ENCODE measurements around the gene WDR38. TPM values are rescaled to one million over a fixed set of nuclear protein-coding genes. Genes with fewer than 3 reads are reported as not detected.
A peak's percentile ranks its signal among the peaks of the same experiment; 100 is the strongest.

The WDR38 gene
- total RNA-seq, 1 experiment from 2014 or later, result not detected

DNA sequence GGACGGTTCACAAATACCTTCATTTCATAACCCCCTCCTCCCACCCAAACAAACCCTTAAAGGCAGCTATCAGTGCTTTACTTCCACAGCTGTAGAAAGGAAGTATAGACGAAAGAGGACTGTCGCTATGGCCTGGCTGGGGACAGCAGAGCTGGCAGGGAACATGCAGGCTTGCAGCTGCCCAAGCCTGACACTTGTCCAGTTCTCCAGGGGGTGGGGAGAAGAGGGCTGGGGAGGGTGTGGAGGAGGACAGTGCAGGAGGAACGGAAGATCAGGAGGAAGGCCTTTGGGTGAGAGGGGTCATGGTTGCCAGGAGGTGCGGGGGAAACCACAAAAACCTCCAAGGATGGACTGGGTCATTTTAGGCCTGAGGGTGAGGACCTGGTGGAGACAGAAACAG, 34.6 kb downstream of the WDR38 start:
- CTCF ChIA-PET, result interaction anchor here (0.6 kb wide), 1 partner anchor 35 kb away, joined by 3 read pairs; no protein-coding TSS in a partner anchor
- H3K4me3 Mint-ChIP-seq (ENCODE audit: unreplicated experiment), result no peak overlapping the region

DNA sequence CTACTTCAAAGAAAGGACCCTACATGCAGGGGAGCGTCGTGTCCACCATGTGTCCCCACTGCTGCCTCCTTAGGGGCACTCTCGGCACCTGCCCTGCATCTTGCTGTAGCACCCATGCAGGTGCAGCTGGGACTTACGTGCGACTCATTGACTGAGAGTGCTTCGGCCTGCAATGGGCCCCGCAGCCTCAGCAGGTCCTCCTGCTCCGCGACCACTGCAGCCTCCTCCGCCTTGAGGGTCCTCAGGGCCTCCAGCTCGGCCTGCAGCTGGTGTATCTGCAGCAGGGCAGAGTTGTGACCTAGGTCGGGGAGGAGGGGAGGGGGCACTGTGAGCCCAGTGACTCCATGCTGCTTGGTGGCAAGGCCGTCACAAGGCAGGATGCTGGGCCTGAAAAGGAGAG, 35.7 kb downstream of the WDR38 start:
- Mint-ChIP-seq H3K9me3 (ENCODE audit: unreplicated experiment) (no peaks in the 10 kb centered on the region), H3K36me3 (ENCODE audit: insufficient read depth, unreplicated experiment) (peaks cover 63% of the 10 kb centered on the region), H3K27ac (ENCODE audit: low read depth, unreplicated experiment) (no peak overlapping the region), H3K27me3 (ENCODE audit: insufficient read depth, unreplicated experiment) (no peaks in the 10 kb centered on the region), H3K4me1 (ENCODE audit: insufficient read depth, unreplicated experiment) (no peaks in the 10 kb centered on the region), H3K4me3 (ENCODE audit: unreplicated experiment) (no peak overlapping the region)
- no peak for DNase-seq (ENCODE audit: unreplicated experiment)
- TF ChIP-seq, protein P1, sequence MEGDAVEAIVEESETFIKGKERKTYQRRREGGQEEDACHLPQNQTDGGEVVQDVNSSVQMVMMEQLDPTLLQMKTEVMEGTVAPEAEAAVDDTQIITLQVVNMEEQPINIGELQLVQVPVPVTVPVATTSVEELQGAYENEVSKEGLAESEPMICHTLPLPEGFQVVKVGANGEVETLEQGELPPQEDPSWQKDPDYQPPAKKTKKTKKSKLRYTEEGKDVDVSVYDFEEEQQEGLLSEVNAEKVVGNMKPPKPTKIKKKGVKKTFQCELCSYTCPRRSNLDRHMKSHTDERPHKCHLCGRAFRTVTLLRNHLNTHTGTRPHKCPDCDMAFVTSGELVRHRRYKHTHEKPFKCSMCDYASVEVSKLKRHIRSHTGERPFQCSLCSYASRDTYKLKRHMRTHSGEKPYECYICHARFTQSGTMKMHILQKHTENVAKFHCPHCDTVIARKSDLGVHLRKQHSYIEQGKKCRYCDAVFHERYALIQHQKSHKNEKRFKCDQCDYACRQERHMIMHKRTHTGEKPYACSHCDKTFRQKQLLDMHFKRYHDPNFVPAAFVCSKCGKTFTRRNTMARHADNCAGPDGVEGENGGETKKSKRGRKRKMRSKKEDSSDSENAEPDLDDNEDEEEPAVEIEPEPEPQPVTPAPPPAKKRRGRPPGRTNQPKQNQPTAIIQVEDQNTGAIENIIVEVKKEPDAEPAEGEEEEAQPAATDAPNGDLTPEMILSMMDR (IDR thresholded peaks at IDR 0.05; ENCODE audit: unreplicated experiment), result no peak
- CTCF ChIA-PET, result interaction anchor here (0.7 to 2.8 kb wide), 2 partner anchors 22 to 117 kb away, joined by 4 to 12 read pairs; no protein-coding TSS in a partner anchor
- BruUV-seq (replicated peaks), result no TSS peak
- intact Hi-C loops (cut with micrococcal nuclease), result no loop called here
- POLR2A ChIA-PET, result interaction anchor here (0.6 to 0.7 kb wide), 2 partner anchors 8 to 9 kb away, joined by 3 to 5 read pairs; no protein-coding TSS in a partner anchor

More for the DNA sequence above, 34.6 kb downstream of the WDR38 start:
- Mint-ChIP-seq H3K4me1 (ENCODE audit: insufficient read depth, unreplicated experiment) (no peaks in the 10 kb centered on the region), H3K27ac (ENCODE audit: low read depth, unreplicated experiment) (no peak overlapping the region), H3K9me3 (ENCODE audit: unreplicated experiment) (no peaks in the 10 kb centered on the region), H3K27me3 (ENCODE audit: insufficient read depth, unreplicated experiment) (no peaks in the 10 kb centered on the region), H3K36me3 (ENCODE audit: insufficient read depth, unreplicated experiment) (peaks cover 59% of the 10 kb centered on the region)
- BruUV-seq (replicated peaks), result no TSS peak
- no peak for DNase-seq (ENCODE audit: unreplicated experiment)
- POLR2A ChIA-PET, result interaction anchor here (1.4 kb wide), 1 partner anchor 11 kb away, joined by 6 read pairs; no protein-coding TSS in a partner anchor
- TF ChIP-seq, protein P1 (IDR thresholded peaks at IDR 0.05; ENCODE audit: unreplicated experiment), result no peak
- intact Hi-C loops (cut with micrococcal nuclease), result no loop called here

DNA sequence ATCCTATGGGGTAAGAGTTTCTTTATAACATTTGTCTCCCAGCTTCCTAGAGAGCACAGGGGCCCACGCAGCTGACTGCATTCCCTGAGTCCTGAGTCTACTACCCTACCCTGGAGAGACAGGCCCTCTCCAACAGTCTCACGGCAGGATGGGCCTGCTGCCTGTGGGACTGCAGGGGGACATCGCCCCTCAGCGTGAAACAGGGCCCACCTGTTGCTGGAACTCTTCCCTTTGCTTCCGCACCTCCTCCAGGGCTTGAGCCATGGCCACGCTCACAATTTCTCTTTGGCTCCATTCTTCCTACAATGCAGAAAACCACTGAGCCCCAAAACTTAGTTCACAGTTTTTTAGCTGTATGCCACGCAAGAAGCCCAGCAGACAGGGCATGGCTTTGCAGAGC, 36.9 kb downstream of the WDR38 start:
- Mint-ChIP-seq H3K27me3 (ENCODE audit: insufficient read depth, unreplicated experiment) (no peaks in the 10 kb centered on the region), H3K4me1 (ENCODE audit: insufficient read depth, unreplicated experiment) (peaks cover 5% of the 10 kb centered on the region), H3K9me3 (ENCODE audit: unreplicated experiment) (no peaks in the 10 kb centered on the region), H3K27ac (ENCODE audit: low read depth, unreplicated experiment) (no peak overlapping the region), H3K36me3 (ENCODE audit: insufficient read depth, unreplicated experiment) (peaks cover 62% of the 10 kb centered on the region), H3K4me3 (ENCODE audit: unreplicated experiment) (no peak overlapping the region)
- no peak for DNase-seq (ENCODE audit: unreplicated experiment)
- intact Hi-C loops (cut with micrococcal nuclease), result no loop called here
- ChIA-PET CTCF (interaction anchor here (2.8 kb wide), 1 partner anchor 118 kb away, joined by 12 read pairs; no protein-coding TSS in a partner anchor), POLR2A (interaction anchor here (1.4 kb wide), 1 partner anchor 11 kb away, joined by 4 read pairs; no protein-coding TSS in a partner anchor)
- BruUV-seq (replicated peaks), result no TSS peak
- TF ChIP-seq, protein P1 (IDR thresholded peaks at IDR 0.05; ENCODE audit: unreplicated experiment), result no peak

DNA sequence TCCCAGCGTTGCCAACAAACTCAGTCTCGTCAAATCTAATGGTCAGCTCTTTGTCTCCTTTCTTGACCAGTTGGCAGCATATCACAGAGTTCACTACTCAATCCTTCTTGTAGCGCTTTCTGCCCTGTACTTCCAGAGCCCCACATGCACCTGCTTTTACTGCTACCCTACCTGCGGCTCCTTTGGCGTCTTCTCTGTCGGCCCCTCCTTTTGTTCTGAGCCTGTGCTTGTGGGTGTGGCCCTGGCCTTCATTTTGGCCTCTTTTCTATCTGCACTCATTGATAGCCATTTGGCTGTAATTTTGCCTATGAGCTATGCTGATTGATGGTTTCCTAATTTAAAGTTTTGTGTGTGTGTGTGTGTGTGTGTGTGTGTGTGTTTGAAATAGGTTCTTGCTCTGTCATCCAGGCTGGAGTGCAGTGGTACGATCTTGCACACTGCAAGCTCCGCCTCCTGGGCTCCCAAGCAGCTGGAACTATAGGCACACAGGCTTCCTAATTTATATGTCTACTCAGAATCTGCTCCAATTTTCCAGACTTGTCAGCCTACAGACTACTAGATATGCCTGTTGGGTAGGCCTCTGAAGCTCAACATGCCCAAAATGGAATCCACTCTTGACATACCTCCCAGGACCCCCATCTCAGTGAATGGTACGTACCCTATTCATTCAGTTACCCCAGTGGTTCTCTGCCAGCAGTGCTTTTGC, 40.9 kb downstream of the WDR38 start:
- DNase-seq (ENCODE audit: unreplicated experiment), result no peak
- Mint-ChIP-seq H3K36me3 (ENCODE audit: insufficient read depth, unreplicated experiment) (peaks cover 72% of the 10 kb centered on the region), H3K4me3 (ENCODE audit: unreplicated experiment) (no peak overlapping the region), H3K4me1 (ENCODE audit: insufficient read depth, unreplicated experiment) (peaks cover 5% of the 10 kb centered on the region), H3K27ac (ENCODE audit: low read depth, unreplicated experiment) (peak overlapping the region; percentile 74), H3K9me3 (ENCODE audit: unreplicated experiment) (no peaks in the 10 kb centered on the region), H3K27me3 (ENCODE audit: insufficient read depth, unreplicated experiment) (no peaks in the 10 kb centered on the region)
- POLR2A ChIA-PET, result interaction anchor here (1.3 to 2.5 kb wide), 4 partner anchors 24 to 38 kb away, joined by 6 to 10 read pairs (median 8); partner anchors contain the start of genes ARPC5L and RPL35
- CTCF ChIA-PET, result interaction anchor here (0.6 to 2.5 kb wide), 25 partner anchors 12 to 1709 kb away, joined by 3 to 19 read pairs (median 4); partner anchors contain the start of genes ARPC5L, NR6A1, RPL35 and WDR38
- BruUV-seq (replicated peaks), result no TSS peak
- intact Hi-C loops (cut with micrococcal nuclease), result loop anchor here (1.0 to 2.0 kb wide), 3 partner anchors 21 to 120 kb away; partner anchors contain the start of gene WDR38
- TF ChIP-seq, protein P1 (IDR thresholded peaks at IDR 0.05; ENCODE audit: unreplicated experiment), result no peak

All from MCF 10A (cell line).